H1 (cell line): ENCODE measurements around the gene VWA5A. TPM values are rescaled to one million over a fixed set of nuclear protein-coding genes. Genes with fewer than 3 reads are reported as not detected.

Experiments
- JUND ChIP-seq: IDR thresholded peaks from 2 replicates; pipeline ENCODE4 v1.6.1; 2011; ENCODE audit warnings: mild to moderate bottlenecking, improper control_type of control experiment, low read length
- RFX5 ChIP-seq: IDR thresholded peaks from 2 replicates; pipeline ENCODE4 v1.6.1; 2011; ENCODE audit warnings: low read depth, low read length, improper control_type of control experiment, borderline replicate concordance
- polyA plus RNA-seq, 7 experiments: library from polyadenylated mRNA; depleted of rRNA in 3 of 7; stranded (reverse) in 5 of 7; unstranded in 2 of 7; fragments of >200 nt in 5 of 7; fragments of 200-250 nt in 2 of 7; gene quantifications; 1 replicate in 5 of 7; 2 replicates in 1 of 7; 4 replicates in 1 of 7; pipeline versions ENCODE4 v1.2.1 to v1.2.3, GENCODE V29; 2011 to 2013; ENCODE audit warnings: missing spikeins in 2 of 7, mixed read lengths in 2 of 7
- total RNA-seq: library from RNA; stranded (reverse); fragmentation: NEBNext Ultra II Directional; extraction: Animal tissue kit (Norgen Biotek cat#: 25700); gene quantifications from 2 replicates; pipeline ENCODE4 v1.2.1, GENCODE V29; 2021

The VWA5A gene
- total and polyA plus RNA-seq, 2 of the 8 experiments (the other 6 are each of a cell fraction or from before 2014, with no cell fraction given) = 12.5 to 20.4 TPM

- TF ChIP-seq JUND (no peak), RFX5 (no peak)
These were observed 5.0 kb upstream of the VWA5A start (continued) for GRCh38 chr11:124110201-124110600.
